ENCODE results near the gene SKIDA1.

- TF ChIP-seq CTCF (conservative IDR thresholded peaks at IDR 0.05) (no peak), ZFX (IDR thresholded peaks at IDR 0.05) (no peak)
Observed at GRCh38 chr10:21509341-21510240, 15.9 kb downstream of the SKIDA1 start.
